Bronchial epithelial cell (primary cell): ENCODE results near the gene SLC25A47. TPM values are rescaled to one million over a fixed set of nuclear protein-coding genes. Genes with fewer than 3 reads are reported as not detected.
"Not testable (repeated sequence)": the region's sequence is repeated elsewhere in the genome, so short reads cannot be mapped to it uniquely, and the experiment has no call there.

ENCODE experiments used
- DNase-seq: peaks from one replicate; pipeline ENCODE4 v3.0.0-alpha.2; 2010; ENCODE audit warnings: low read depth
- FAIRE-seq: peaks from 2 replicates; lab custom pipeline; 2011; peaks lifted over from hg19 to GRCh38; lab: Jason Lieb, UNC
- H3K27me3 ChIP-seq: 2 replicates; pipeline ENCODE4 v1.5.1; 2011; ENCODE audit warnings: low read length; ENCODE audit not compliant: control insufficient read depth, insufficient read depth
- H3K36me3 ChIP-seq: 2 replicates; pipeline ENCODE4 v1.5.1; 2011; ENCODE audit warnings: low read length; ENCODE audit not compliant: control insufficient read depth, insufficient read depth
- H3K4me3 ChIP-seq: 2 replicates; pipeline ENCODE4 v1.5.1; 2011; ENCODE audit warnings: mild to moderate bottlenecking, low read depth, low read length, control low read depth
- total RNA-seq: library from RNA; depleted of rRNA; stranded (reverse); fragments of >200 nt; gene quantifications from 2 replicates; pipeline ENCODE4 v1.2.1, GENCODE V29; 2014
- TF ChIP-seq, protein P1 (sequence below): IDR thresholded peaks from 2 replicates; pipeline ENCODE4 v1.5.1; 2011; ENCODE audit warnings: mild to moderate bottlenecking, moderate library complexity, low read length, control low read depth, inconsistent platforms; ENCODE audit not compliant: insufficient read depth, severe bottlenecking

The SLC25A47 gene
- total RNA-seq, 1 donor from 2014 or later, result not detected

DNA sequence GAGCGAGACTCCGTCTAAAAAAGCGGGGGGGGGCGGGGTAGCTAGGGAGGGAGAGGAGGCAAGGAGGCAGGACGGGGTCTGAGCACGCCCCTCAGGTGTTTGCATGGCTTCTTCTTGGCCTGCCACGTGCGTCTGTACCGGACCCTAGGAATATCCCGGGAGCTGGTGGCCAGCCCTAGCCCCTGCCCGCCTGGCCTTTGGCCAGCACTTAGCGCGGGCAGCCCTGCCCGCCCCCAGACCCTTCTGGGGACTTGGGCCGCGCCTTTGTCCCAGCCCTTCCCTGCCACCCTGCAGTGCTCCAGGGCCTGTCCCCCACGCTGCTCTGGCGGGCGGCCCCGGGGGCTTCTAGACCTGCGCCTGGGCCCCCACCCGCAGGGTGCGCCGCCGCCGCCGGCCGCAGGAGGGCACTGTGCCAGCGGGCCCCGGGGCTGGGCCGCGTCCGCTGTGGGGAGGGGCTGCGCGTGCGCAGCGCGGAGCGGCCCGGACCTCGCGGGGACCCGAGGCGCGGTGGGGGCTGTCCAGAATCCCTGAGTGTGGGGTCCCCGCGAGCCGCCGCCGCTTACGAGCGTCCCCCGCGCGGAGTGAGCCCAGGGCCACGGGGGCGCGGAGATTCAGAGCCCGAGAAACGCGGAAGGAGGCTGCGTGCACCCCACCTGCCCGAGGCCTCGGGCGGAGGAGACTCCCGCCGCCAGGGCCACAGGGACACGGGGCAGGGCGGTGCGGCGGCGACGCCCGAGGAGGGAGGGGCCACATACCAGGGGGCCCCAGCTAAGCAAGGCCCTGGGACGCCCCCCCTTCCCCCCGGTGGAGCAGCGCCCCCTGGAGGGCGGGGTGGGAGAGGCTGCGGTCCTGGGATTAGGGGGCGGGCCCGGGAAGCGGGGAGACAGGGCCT lies 37.9 kb upstream of the SLC25A47 start:
- TF ChIP-seq, protein P1, sequence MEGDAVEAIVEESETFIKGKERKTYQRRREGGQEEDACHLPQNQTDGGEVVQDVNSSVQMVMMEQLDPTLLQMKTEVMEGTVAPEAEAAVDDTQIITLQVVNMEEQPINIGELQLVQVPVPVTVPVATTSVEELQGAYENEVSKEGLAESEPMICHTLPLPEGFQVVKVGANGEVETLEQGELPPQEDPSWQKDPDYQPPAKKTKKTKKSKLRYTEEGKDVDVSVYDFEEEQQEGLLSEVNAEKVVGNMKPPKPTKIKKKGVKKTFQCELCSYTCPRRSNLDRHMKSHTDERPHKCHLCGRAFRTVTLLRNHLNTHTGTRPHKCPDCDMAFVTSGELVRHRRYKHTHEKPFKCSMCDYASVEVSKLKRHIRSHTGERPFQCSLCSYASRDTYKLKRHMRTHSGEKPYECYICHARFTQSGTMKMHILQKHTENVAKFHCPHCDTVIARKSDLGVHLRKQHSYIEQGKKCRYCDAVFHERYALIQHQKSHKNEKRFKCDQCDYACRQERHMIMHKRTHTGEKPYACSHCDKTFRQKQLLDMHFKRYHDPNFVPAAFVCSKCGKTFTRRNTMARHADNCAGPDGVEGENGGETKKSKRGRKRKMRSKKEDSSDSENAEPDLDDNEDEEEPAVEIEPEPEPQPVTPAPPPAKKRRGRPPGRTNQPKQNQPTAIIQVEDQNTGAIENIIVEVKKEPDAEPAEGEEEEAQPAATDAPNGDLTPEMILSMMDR, result peak; percentile 94
- H3K27me3 ChIP-seq, result no peaks in the 10 kb centered on the region
- FAIRE-seq, result no peak
- DNase-seq, result no peak
- H3K4me3 ChIP-seq, result peak overlapping the region; percentile 84
- peaks cover 2% of the 10 kb centered on the region for H3K36me3 ChIP-seq

GRCh38 chr14:100285913-100286400 lies 37.2 kb upstream of the SLC25A47 start:
- FAIRE-seq, result no peak

DNA sequence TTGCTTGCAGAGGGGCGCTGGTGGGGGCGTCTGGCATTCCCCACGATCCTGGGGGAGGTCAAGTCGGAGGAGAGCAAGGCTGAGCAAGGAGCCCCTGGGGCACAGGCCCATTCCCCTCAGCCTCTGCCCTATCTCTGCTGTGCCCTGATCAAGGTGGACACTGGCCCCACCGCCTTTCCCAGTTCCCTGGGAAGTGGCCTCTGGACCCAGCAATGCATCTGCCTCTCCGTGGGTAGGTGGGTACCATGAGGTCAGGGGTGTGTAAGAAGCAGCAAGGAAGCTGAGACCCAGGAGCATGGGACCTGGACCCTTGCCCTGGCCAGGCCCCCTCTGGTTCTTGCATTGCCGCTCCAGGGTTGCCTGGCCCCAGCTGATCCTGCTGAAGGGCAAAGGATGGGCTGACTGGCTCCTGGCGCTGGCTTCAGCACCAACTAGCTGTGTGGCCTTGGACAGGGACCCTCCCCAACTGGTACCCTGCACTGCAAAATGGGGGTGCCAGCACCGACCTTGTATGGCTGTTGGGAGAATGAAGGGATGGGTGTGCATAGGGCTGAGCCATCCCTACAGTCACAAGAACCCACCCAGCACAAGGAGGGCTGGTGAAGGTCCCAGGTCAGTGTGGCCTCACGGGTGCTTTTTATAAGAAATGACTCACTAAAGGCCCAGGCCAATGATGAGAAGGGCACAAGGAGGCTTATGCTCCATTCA lies 36.5 kb upstream of the SLC25A47 start:
- TF ChIP-seq, protein P1, result no peak
- Histone ChIP-seq H3K4me3 (no peak overlapping the region), H3K27me3 (no peaks in the 10 kb centered on the region), H3K36me3 (peaks cover 4% of the 10 kb centered on the region)
- FAIRE-seq (no peak), DNase-seq (no peak)

More at GRCh38 chr14:100285913-100286400, 37.2 kb upstream of the SLC25A47 start:
- Histone ChIP-seq H3K36me3 (peaks cover 2% of the 10 kb centered on the region), H3K27me3 (no peaks in the 10 kb centered on the region), H3K4me3 (peak overlapping the region; percentile 84)
- TF ChIP-seq, protein P1, result no peak
- no peak for DNase-seq

- FAIRE-seq, result no peak
- no peak overlapping the region for H3K4me3 ChIP-seq
Observed at GRCh38 chr14:100287202-100287997, 35.7 kb upstream of the SLC25A47 start.

DNA sequence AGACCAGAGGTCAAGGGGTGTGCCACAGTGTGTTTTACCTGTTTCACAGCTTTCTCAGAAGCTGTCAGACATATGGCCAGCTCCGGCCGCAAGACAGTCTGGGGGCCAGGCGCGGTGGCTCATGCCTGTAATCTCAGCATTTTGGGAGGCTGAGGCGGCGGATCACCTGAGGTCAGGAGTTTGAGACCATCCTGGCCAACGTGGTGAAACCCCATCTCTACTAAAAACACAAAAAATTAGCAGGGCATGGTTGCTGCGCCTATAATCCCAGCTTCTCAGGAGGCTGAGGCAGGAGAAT lies 35.2 kb upstream of the SLC25A47 start:
- H3K36me3 ChIP-seq, H3K27me3 ChIP-seq, H3K4me3 ChIP-seq, DNase-seq, FAIRE-seq: not testable (repeated sequence)

More at GRCh38 chr14:100287202-100287997, 35.7 kb upstream of the SLC25A47 start:
- TF ChIP-seq, protein P1, result no peak
- Histone ChIP-seq H3K36me3 (peaks cover 4% of the 10 kb centered on the region), H3K27me3 (no peaks in the 10 kb centered on the region)
- DNase-seq, result no peak
